GM18519 (cell line): ENCODE data around the gene CLASP1.

Experiments
- ATAC-seq: cut with Tn5 transposase; IDR thresholded peaks from one replicate; pipeline ENCODE4 v1.9.1; 2021; ENCODE audit warnings: mild to moderate bottlenecking, moderate library complexity; ENCODE audit not compliant: unreplicated experiment, low FRiP score

The CLASP1 gene

DNA sequence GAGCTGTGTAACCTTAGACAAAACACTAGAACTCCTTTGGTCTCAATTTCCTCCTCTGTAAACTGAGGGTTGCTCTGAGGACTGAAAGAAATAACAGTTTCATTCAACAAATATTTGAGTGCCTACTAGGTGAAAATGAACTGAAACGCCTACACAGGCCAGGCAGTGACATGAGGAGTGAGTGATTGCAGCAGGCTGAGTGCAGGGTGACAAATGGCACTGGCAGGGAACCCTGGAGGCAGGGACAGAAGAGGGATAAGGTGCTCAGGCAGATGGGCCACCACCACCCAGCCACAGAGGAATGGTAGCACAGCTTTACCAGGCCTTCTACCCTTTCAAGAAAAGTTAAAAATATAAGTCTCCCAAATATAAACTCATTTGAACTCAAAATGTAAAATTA lies 130.1 kb downstream of the CLASP1 start:
- no peak for ATAC-seq

DNA sequence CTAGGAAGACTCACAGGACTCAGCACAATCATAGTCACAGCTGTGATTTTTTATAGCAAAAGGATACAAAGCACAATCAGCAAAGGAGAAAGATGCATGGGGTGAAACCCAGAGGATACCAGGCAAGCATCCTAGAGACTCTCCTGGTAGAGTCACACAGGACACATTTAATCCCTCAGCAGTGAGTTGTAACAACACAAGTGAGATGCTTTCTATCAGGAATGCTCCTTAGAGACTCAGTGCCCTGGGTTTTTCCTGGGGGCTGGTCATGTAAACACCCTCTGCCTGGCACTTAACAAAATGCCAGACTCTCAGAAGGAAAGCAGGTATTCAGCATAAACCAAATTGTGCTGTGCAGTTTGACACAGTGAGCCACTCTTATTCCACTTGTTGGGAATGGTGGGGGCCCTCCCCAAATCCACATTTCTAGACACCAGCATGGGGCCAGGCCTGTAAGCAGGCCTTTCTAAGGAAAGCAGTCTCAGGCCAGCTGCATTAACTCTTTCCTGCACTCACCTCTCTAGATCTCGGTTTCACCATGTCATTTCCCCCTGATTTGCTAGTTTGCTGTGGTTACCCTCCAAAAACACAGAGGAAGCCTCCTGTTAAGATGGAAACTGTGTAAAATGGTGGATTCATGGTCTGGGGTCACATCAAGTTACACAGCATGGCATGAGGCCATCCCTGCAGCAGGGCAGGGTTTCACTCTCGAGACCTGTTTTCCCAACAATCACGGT lies 135.5 kb downstream of the CLASP1 start:
- ATAC-seq: no peak

DNA sequence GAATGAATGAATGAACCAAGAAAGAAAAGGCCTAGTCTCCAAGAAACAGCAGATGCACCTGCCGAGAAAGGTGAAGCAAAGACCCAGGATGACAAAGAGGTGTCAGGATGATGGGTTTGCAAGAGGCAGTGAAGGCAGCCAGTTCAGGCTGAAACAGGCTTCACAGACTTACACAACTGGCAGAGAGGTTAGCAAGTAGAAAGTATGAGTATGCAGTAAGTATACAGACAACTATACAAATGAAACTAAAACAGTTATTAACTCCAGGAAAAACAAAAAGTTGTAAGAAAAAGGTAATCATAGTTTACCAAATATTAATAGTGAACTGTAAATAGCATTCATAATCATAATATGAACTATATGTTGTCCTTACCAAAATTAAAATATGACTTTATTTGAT lies 138.4 kb downstream of the CLASP1 start:
- no peak for ATAC-seq

DNA sequence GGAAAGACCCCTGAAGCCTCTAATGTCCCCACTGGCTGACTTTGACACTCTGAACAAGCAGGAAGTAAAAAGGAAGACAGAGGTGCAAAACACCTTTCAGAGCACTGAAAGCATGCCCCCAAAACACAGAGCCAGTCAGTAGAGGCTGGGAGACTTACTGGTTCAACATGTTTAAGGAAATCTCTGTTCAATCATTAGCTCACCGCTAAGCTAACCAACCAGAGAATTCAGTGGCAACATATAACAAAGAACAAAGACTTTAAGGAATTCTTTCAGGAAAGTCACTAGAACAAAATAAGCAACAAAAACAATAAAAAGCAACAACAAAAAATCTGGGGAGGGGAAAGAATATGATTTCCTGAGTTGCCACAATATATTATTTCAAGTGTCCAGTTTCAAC lies 142.6 kb downstream of the CLASP1 start:
- no peak for ATAC-seq

DNA sequence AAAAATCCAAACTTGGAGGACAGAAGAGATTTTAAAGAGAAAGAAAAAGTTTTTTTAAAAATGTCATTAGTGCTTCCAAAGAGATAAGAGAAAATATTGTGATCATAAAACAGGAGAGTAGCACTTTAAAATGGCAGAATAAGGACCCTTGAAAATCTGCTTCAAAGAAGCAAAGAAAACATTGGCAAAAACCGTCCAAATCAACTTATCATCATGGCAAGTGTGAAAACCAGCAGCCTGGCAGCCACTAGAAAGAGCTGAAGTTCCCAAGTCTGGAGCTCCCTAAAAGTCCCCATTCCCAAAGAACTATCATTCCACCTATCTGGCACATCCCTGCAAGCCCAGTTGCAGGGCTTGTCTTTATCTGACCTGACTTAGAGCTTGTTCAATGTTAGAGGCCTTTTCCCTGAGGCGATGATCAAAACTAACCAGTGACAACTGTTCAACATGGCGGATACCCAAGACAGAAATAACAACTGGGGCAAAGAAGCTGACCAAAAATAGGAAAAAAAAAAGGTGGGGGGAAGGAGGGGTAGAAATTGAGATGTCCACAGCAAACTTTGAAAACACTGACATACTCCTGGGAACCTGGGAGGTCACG lies 143.2 kb downstream of the CLASP1 start:
- ATAC-seq: no peak

DNA sequence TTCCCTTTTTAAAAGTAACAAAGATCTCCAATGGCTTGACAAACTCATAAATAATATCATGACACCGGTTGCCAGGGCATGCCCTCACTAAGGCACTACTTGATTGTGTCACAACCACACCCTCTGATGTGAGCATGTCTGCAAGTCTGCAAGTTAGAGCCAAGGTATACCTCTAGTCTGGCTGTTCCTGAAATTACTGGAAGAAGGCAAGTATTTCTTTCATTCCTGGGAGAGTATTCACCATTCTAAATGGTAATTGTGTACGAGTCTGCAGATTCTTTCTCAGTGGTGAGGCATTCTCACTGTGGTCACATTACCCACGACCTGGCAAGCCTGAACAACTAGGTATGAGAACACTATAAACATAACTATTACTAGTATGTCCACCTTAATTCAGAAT lies 144.3 kb downstream of the CLASP1 start:
- ATAC-seq: no peak

DNA sequence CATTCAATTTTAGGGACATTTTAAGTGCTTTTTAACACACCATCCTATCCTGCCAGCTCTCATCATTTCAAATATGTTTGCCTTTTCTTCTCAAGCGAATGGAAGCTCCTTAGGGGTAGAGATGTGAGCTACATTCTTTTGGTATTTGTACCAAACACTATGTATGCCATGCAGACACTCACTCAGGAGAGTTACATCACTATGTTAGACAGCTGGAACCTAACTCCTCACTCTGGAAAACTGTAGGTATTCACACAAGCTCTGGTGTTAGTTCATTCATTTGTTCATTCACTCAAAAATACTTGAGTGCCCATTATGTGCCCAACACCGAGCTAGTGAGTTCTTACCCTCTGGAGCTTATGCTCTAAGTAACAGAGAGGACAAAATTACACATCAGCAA lies 144.9 kb downstream of the CLASP1 start:
- ATAC-seq: no peak

DNA sequence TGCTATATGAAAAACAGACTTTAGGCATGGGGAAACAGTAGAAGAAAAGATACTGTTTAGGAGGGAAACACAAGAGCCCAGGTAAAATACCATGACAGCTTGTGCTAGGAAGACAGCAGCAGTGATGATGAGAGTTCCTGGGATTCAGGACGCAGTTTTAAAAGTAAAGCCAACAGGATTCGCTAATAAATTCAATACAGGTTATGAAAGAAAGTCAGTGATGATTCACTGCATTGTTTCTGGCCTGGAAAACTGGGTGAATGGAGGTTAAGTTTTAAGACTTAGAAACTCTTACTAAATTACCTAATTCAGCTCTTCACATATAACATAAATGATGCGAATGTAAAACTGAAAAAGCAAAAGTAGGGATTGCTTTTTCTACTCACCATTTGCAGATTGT lies 146.5 kb downstream of the CLASP1 start:
- ATAC-seq: no peak

DNA sequence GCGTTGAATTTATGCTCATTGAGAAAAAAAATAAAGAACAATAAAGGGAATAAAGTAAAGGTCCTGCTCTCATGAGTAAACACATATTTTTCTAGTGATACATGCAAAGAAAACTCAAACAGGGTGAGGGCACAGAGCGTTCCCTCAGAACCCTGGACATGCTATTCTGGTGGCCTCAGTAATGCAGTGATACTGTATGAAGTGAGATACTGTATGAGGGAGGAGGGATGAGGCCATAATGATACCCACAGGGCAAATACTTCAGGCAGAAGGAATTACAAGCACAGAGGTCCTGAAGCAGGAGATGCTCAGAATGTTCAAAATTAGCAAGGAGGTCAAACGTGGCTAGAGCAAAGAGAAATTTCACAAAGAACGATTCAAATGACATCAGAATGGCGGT lies 147.0 kb downstream of the CLASP1 start:
- ATAC-seq: no peak

DNA sequence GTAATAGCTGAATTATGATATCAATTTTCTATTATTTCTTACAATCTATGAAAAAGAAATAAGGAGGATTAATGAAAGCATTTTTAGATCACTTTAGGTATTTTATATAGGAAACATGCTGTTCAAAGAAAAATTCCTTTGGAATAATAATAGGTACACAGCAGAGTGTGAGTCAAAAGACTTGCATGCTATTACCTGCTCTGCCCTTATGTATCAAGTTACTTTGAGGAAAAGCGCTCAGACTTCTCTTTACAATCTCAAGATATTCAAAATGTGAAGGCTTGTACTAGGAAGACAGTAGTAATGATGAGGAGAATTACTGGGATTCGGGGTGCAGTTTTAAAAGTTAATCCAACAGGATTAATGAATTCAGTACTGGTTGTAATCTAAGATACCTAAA lies 147.7 kb downstream of the CLASP1 start:
- no peak for ATAC-seq

DNA sequence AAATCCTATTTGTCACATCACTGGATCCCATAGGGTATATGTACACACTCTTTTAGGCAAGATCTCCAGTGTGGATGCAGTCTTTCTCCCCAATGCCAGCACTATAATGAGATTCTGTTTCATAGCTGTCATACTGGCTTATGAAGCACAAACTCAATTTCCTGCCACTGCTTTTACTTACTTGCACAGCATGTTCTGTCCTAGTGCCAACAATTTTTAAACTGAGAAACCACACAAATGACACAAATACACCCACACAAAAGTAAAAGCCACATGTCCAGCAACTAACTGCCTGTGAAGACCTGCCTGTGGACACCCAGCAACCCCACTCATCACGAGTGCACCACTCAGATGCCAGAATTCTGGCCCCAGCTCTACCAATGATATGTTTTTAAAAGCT lies 148.2 kb downstream of the CLASP1 start:
- ATAC-seq: no peak

DNA sequence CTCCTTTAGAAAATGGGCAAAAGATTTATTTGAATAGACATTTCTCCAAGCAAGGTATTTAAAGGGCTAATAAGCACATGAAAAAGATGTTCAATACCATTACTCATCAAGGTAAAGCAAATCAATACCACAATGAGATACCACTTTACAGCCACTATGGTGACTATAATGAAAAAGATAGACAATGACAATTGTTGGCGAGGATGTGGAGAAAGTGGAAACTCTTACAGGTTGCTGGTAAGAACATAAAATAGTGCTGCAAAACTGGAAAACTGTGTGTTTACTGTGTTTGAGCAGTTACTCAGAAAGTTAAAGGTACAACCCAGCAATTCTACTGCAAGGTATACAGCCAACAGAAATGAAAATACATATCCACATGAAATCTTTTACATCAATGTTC lies 150.5 kb downstream of the CLASP1 start:
- no peak for ATAC-seq

DNA sequence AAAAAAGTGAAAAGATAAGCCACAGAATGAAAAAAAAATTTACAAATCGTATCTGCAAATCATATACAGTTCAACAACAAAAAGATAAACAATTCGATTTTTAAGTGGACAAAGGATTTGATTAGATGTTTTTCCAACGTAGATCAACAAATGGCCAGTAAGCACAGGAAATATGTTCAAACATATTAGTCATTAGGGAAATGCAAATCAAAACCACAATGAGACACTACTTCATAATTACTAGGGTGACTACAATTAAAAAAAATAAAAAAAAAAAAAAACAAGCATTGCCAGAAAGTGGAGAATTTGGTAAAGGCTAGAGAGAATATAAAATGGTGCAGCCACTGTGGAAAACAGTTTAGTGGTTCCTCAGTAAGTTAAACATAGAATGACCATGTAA lies 156.9 kb downstream of the CLASP1 start:
- no peak for ATAC-seq

DNA sequence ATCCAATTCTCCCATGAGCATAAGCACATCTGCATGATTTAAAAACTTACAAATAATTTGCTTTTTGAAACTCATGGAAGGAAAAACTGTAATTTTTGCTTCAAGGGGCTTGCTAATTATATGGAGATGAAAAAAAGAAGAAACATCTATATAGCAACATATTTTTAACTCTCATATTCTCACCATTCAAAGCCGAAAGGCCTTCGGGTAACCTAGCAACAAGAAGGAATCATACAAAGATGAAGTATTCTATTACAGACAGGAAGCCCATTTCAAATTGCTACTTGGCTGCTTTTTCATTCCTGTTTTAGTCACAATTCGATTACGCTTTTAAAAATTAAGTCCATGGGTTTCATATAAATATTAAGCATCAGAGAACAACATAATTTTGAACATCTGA lies 157.7 kb downstream of the CLASP1 start:
- ATAC-seq: no peak

DNA sequence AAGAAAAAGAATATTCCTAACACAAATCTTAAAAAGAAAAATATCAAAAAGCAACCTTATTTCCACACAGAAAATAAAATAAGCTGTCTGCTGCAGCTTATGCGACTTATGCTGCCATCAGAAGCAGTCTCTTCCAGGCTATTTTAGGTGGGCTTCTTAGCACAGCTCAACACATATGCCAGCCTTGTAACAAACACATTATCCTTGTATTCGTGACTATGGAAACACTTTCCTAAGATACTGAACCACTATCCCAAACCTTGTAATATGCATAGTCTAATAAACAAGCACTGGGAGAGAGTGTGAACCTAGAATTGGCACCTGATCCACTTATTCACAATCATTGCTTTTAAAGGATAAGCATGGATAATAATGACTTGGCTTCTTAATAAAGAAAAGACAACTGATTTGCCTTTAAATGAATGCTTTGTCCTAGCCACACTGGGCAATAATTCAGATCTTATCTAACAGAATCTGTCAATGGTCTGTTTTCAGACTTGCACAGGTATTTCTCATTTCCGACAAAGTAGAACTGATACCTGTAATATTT lies 158.6 kb downstream of the CLASP1 start:
- no peak for ATAC-seq

DNA sequence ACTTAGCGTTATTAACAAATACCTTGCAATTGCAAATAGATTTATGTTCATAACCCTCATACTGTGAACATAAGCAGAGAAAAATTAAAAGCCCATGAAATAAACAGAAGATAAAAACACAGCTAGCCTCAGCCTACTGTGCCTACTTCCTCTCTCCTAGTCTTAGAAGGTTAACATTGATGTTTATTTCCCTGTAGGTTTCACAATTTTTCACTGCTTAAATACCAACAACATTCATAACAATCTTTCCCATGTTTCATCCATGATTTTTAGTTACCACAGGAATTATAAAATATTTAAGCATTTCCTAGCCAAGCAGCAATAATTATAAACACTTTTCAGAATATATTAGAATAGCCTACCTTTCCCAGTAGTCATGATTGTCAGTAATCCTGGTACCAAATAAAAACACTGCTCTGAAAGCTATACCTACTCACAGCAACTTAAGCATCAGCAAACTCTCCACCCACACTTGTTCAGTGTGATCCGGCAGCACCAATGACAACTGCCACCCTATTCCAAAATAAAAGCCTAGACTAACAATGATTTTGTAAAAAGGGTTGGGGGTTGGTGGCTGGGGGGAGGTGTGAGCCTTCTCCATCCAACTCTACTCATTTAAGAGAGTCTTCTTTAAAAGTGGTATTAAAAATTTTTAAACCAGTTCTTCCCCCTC lies 159.2 kb downstream of the CLASP1 start:
- no peak for ATAC-seq

DNA sequence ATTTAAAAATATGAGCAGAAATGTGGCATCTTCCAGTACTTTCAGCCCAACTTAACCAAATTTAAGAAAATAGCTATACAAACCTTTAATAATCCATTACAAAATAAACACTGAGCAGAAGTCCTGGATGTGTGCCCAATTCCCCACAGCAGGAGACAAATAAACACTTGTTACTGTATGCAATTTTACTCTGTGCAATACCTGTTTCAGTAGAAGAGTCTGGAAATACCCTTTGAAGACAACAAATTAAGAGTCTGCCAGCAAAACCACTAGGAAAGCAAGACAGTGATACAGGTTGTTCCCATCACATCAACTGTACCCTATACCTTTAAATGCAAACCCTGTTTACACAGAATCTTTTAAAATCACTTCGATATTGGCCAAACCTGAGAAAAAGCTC lies 160.0 kb downstream of the CLASP1 start:
- peak; percentile 79 for ATAC-seq

DNA sequence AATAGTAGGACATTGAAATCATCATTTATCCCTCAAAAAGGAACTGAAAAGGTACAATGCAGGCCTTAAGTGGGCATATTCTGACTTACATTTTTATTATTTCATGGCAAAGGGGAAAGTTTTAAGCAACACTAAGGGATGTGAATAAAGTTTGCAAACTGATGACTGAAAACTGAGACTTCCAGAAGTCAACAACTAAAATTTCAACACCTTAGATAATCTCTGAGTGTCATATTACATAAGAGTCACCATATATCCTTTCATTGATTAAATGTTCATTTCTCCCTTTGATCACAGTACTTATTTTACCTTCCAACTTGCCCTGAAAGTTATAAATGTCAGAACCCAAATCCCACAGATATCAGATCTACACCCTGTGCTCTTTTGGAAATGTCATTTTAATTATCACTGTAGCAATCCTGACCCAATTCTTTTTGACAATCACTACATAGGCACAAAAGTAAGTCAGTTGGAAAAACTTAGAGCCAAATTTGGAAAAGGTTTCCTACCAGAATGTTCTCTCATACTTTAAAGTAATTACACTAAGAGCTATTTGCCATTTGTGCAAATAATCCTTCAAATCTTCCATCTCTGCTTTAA lies 163.0 kb downstream of the CLASP1 start:
- ATAC-seq: no peak

DNA sequence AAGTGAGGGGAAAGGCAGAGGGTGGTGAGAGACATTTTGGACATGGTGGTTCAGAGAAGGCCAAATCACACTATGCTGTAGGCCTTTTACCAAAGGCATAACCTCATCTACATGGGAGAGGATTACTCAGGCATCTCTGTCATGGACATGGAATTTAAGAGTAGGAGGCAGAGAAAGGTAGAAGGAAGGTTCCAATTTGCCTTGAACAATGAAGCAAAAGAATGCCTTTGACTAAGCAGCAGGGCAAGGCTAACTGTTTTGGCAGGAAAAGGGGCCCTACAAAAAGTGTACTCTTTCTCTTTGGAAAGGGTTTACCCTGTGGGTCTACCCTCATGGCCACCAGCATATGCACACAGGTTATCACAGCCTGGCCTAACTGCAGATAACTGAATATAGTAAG lies 164.2 kb downstream of the CLASP1 start:
- ATAC-seq: no peak

DNA sequence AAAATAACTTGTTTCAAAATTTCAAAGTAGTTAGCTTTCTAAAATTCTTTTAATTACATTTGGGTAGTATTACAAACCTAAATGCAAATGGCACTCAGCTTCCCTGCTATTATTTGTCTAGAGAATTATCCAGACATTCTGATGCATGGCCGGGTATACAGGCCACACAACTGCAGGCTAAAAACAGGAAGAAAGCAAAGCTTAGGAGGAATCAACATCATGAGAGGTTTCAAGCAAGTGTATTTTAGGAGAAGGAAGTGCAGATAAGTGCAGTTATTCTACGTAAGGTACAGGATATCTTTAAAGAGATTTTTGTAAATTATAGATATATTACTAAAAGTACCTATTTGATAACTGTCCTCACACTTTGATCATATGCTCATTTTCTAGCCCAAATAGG lies 165.4 kb downstream of the CLASP1 start:
- no peak for ATAC-seq

DNA sequence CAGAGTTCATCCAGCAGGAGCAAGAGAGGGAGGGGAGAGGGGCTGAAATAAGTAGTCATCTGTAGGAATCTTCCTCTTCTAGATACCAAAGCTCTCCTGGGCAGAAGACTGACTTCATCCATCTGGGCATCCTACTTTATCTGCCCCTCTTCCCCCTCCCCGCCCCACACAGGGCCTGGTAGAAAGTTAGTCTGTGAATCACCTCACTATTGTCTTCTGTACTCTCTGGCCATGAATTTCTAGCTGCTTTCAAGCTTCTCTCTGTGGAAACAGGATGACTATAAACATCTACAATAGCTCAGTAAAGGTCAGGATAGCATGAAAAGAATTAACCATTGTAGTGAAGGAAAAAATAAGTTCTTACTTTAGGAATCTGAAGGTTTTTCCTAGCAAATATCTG lies 166.2 kb downstream of the CLASP1 start:
- no peak for ATAC-seq
